Loucy (cell line): ENCODE results near the gene ARCN1.
A peak's percentile ranks its signal among the peaks of the same experiment; 100 is the strongest.

ENCODE experiments used
- H2AFZ ChIP-seq: fragments of 200-600 bp; sonication (generic); 2 replicates; pipeline ENCODE4 v1.6.0; 2016; ENCODE audit warnings: antibody characterized with exemption, mild to moderate bottlenecking, low read length, moderate library complexity
- H3F3A ChIP-seq: fragments of 200-600 bp; 2 replicates; pipeline ENCODE4 v1.6.0; 2016; ENCODE audit warnings: antibody characterized with exemption, low read depth, mild to moderate bottlenecking
- H3K27me3 ChIP-seq: fragments of 200-600 bp; sonication (generic); 2 replicates; pipeline ENCODE4 v1.6.1; 2014; ENCODE audit warnings: low read length, mild to moderate bottlenecking; ENCODE audit not compliant: insufficient read depth, poor library complexity, severe bottlenecking
- H3K36me3 ChIP-seq: fragments of 200-600 bp; sonication (generic); 2 replicates; pipeline ENCODE4 v1.6.1; 2016; ENCODE audit warnings: low read length; ENCODE audit not compliant: insufficient read depth
- H3K4me1 ChIP-seq: fragments of 200-600 bp; sonication (generic); 2 replicates; pipeline ENCODE4 v1.5.1; 2014; ENCODE audit warnings: low read length, mild to moderate bottlenecking; ENCODE audit not compliant: insufficient read depth, poor library complexity, severe bottlenecking
- H3K4me2 ChIP-seq: fragments of 200-600 bp; sonication (generic); 2 replicates; pipeline ENCODE4 v1.6.0; 2014; ENCODE audit warnings: antibody characterized with exemption, low read length, low read depth, mild to moderate bottlenecking; ENCODE audit not compliant: poor library complexity, severe bottlenecking
- H3K4me3 ChIP-seq: fragments of 200-600 bp; sonication (generic); 2 replicates; pipeline ENCODE4 v1.5.1; 2014; ENCODE audit warnings: low read length, mild to moderate bottlenecking, mixed read lengths; ENCODE audit not compliant: poor library complexity, severe bottlenecking
- H3K79me2 ChIP-seq: fragments of 200-600 bp; sonication (generic); 2 replicates; pipeline ENCODE4 v1.6.1; 2014; ENCODE audit warnings: low read length; ENCODE audit not compliant: insufficient read depth
- H3K9ac ChIP-seq: fragments of 200-600 bp; sonication (generic); 2 replicates; pipeline ENCODE4 v1.6.0; 2014; ENCODE audit warnings: mild to moderate bottlenecking, low read depth, low read length, moderate library complexity; ENCODE audit not compliant: poor library complexity, severe bottlenecking
- H3K9me2 ChIP-seq: fragments of 200-600 bp; sonication (generic); replicated peaks from 2 replicates; pipeline ENCODE4 v1.6.1; 2016; ENCODE audit warnings: low read depth, low read length, mixed read lengths
- H3K9me3 ChIP-seq: fragments of 200-600 bp; sonication (generic); 2 replicates; pipeline ENCODE4 v1.6.1; 2014; ENCODE audit warnings: mild to moderate bottlenecking, antibody characterized with exemption, low read length, low read depth; ENCODE audit not compliant: insufficient read depth
- H4K20me1 ChIP-seq: fragments of 200-600 bp; sonication (generic); 2 replicates; pipeline ENCODE4 v1.6.0; 2014; ENCODE audit warnings: antibody characterized with exemption, low read length, mild to moderate bottlenecking; ENCODE audit not compliant: insufficient read depth, poor library complexity, severe bottlenecking
- EZH2phosphoT487 ChIP-seq: fragments of 200-600 bp; IDR thresholded peaks from 2 replicates; pipeline ENCODE4 v1.6.1; 2018; ENCODE audit warnings: antibody characterized with exemption, mild to moderate bottlenecking, moderate library complexity, borderline replicate concordance
- TF ChIP-seq, protein P1 (sequence below): fragments of 200-600 bp; sonication (generic); conservative IDR thresholded peaks from 2 replicates; pipeline ENCODE4 v1.5.1; 2014; ENCODE audit warnings: mild to moderate bottlenecking, antibody characterized with exemption, low read length

The ARCN1 gene

DNA sequence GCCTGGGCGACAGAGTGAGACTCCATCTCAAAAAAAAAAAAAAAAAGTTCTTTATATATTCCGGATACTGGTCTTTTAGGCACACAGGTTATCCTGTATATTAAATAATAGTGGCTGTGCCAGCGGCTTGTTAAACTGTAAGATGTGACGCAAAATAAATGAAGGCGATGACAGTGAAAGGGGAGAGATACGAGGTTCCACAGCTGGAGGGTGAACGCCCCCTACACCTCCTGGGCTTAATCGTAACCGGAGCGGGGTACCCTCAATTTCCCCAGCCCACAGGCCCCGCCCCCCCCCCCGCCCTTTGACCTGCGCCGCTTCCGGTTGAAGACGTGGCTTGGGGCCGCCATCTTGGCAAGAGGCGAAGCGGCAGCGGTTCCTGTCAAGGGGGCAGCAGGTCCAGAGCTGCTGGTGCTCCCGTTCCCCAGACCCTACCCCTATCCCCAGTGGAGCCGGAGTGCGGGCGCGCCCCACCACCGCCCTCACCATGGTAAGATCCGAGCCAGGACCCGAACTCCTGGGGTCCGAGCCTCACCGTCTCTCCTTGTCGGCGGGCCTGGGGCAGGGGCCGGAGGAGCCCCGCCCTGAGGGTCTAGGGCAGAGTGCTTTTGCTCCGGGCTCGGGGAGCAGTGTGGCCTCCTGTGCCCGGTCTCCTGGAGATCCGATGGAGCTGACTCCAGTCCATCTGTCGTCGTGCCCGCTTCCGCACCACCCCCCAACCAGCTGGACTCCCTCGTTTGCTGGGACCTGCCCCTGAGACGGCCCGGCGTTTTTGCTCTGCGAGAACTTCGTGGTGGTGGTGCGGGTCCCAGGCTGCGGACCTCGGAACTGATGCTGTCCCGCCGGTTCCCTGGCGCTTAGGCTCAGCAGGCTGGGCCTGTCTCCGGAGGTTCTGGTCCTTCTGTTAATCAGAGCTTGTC lies at the start of gene ARCN1:
Gene ARCN1, plus strand, starts transcription at position 349 of the 920 bp plus-strand sequence. Its CDS starts 139 bp downstream, at position 488.
- H4K20me1 ChIP-seq = peaks cover 47% of the 10 kb centered on the region
- H3K36me3 ChIP-seq = no peaks in the 10 kb centered on the region
- H3K79me2 ChIP-seq = peaks cover 51% of the 10 kb centered on the region
- H2AFZ ChIP-seq = peak within 1 kb of the TSS; percentile 93
- H3F3A ChIP-seq = no peaks in the 10 kb centered on the region
- no peak for TF ChIP-seq EZH2phosphoT487
- TF ChIP-seq, protein P1, sequence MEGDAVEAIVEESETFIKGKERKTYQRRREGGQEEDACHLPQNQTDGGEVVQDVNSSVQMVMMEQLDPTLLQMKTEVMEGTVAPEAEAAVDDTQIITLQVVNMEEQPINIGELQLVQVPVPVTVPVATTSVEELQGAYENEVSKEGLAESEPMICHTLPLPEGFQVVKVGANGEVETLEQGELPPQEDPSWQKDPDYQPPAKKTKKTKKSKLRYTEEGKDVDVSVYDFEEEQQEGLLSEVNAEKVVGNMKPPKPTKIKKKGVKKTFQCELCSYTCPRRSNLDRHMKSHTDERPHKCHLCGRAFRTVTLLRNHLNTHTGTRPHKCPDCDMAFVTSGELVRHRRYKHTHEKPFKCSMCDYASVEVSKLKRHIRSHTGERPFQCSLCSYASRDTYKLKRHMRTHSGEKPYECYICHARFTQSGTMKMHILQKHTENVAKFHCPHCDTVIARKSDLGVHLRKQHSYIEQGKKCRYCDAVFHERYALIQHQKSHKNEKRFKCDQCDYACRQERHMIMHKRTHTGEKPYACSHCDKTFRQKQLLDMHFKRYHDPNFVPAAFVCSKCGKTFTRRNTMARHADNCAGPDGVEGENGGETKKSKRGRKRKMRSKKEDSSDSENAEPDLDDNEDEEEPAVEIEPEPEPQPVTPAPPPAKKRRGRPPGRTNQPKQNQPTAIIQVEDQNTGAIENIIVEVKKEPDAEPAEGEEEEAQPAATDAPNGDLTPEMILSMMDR = no peak
- H3K4me1 ChIP-seq = peaks cover 39% of the 10 kb centered on the region
- peak within 1 kb of the TSS; percentile 84 for H3K4me3 ChIP-seq
- H3K4me2 ChIP-seq = peak within 1 kb of the TSS; percentile 85
- no peaks in the 10 kb centered on the region for H3K27me3 ChIP-seq
- no peaks in the 10 kb centered on the region for H3K9me2 ChIP-seq
- H3K9ac ChIP-seq = peak within 1 kb of the TSS; percentile 95
- H3K9me3 ChIP-seq = no peaks in the 10 kb centered on the region

DNA sequence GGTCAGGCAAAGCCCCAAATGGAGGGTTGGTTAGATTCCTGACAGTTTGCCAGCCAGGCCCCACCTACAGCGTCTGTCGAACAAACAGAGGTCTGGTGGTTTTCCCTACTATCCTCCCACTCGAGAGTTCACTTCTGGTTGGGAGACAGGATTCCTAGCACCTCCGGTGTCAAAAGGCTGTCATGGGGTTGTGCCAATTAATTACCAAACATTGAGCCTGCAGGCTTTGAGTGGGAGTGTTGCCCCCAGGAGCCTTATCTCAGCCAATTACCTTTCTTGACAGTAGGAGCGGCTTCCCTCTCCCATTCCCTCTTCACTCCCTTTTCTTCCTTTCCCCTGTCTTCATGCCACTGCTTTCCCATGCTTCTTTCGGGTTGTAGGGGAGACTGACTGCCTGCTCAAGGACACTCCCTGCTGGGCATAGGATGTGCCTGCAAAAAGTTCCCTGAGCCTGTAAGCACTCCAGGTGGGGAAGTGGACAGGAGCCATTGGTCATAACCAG lies 49.6 kb upstream of the ARCN1 start:
- TF ChIP-seq, protein P1 = peak; percentile 50
- no peak for TF ChIP-seq EZH2phosphoT487
- Histone ChIP-seq H3K4me1 (peaks cover 10% of the 10 kb centered on the region), H2AFZ (no peak overlapping the region), H4K20me1 (no peaks in the 10 kb centered on the region), H3K27me3 (no peaks in the 10 kb centered on the region), H3K79me2 (no peaks in the 10 kb centered on the region), H3K4me3 (no peak overlapping the region), H3K36me3 (peaks cover 71% of the 10 kb centered on the region), H3K9ac (no peak overlapping the region), H3K9me2 (no peaks in the 10 kb centered on the region), H3F3A (0 out of 2 replicates have a peak, but pooled peaks cover 3% of the 10 kb centered on the region), H3K4me2 (no peak overlapping the region), H3K9me3 (no peaks in the 10 kb centered on the region)

DNA sequence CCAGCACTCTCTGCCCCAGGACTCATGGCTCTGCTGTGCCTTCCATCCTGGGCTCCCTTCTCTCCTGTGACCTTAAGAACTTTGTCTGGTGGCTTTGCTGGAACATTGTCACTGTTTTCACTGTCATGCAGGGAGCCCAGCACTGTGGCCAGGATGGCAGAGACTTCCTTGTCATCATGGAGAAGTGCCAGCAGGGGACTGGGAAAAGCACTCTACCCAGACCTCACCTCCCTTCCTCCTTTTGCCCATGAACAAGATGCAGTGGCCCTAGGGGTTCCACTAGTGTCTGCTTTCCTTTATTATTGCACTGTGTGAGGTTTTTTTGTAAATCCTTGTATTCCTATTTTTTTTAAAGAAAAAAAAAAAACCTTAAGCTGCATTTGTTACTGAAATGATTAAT lies 47.9 kb upstream of the ARCN1 start:
- Histone ChIP-seq H3K36me3 (peaks cover 59% of the 10 kb centered on the region), H2AFZ (no peak overlapping the region), H3K9ac (no peak overlapping the region), H3K4me2 (no peak overlapping the region), H3K4me3 (no peak overlapping the region), H3K9me2 (no peaks in the 10 kb centered on the region), H3F3A (0 out of 2 replicates have a peak, but pooled peaks cover 3% of the 10 kb centered on the region), H3K4me1 (peaks cover 12% of the 10 kb centered on the region), H3K27me3 (no peaks in the 10 kb centered on the region), H3K79me2 (peaks cover 1% of the 10 kb centered on the region; the same call in 1 of the 2 replicates), H3K9me3 (no peaks in the 10 kb centered on the region), H4K20me1 (no peaks in the 10 kb centered on the region)
- no peak for TF ChIP-seq EZH2phosphoT487
- TF ChIP-seq, protein P1 = no peak
